ENCODE data around the gene LRRC27.

GRCh38 chr10:132374612-132375011 is 42.6 kb downstream of the LRRC27 start:
- TF ChIP-seq REST (IDR thresholded peaks at IDR 0.05; ENCODE audit: insufficient replicate concordance, low read depth) = no peak
- no peak for TF ChIP-seq CTCF (IDR thresholded peaks at IDR 0.05; ENCODE audit: insufficient read depth, low read length)

Measured in HL-60 (cell line).